ENCODE data around the gene FAM124B. TPM values are rescaled to one million over a fixed set of nuclear protein-coding genes. Genes with fewer than 3 reads are reported as not detected.
"Not testable (repeated sequence)": the region's sequence is repeated elsewhere in the genome, so short reads cannot be mapped to it uniquely, and the experiment has no call there.

Gene FAM124B
- total and polyA plus RNA-seq, 2 donors, result 1.4 to 2.0 TPM

GRCh38 chr2:224393157-224393872, 8.6 kb downstream of the FAM124B start:
- H3K4me1 ChIP-seq (ENCODE audit: control insufficient read depth in 2 of 2, insufficient read depth in 2 of 2, low read length in 2 of 2), result no peaks in the 10 kb centered on the region
- H3K36me3 ChIP-seq (ENCODE audit: control insufficient read depth in 2 of 2, insufficient read depth in 2 of 2, low read length in 1 of 2), result no peaks in the 10 kb centered on the region
- no peaks in the 10 kb centered on the region for H3K9me3 ChIP-seq (ENCODE audit: control insufficient read depth in 2 of 2, insufficient read depth in 1 of 2, low read length in 1 of 2)
- WGBS, result 98% methylated on average over 3 of the region's 3 CpGs
- no peak for DNase-seq (ENCODE audit: low read depth in 6 of 9, low spot score in 9 of 9)
- H3K27me3 ChIP-seq (ENCODE audit: control insufficient read depth in 2 of 2, insufficient read depth in 1 of 2, low read length in 1 of 2), result no peaks in the 10 kb centered on the region
- no peak overlapping the region for H3K4me3 ChIP-seq (ENCODE audit: low read length in 2 of 2)
- H3K27ac ChIP-seq (ENCODE audit: low read depth in 1 of 2, low read length in 1 of 2), result no peak overlapping the region

GRCh38 chr2:224392545-224392944, 9.4 kb downstream of the FAM124B start:
- Histone ChIP-seq H3K27ac (ENCODE audit: low read depth in 1 of 2, low read length in 1 of 2) (no peak overlapping the region), H3K4me1 (ENCODE audit: control insufficient read depth in 2 of 2, insufficient read depth in 2 of 2, low read length in 2 of 2) (no peaks in the 10 kb centered on the region), H3K4me3 (ENCODE audit: low read length in 2 of 2) (no peak overlapping the region), H3K36me3 (ENCODE audit: control insufficient read depth in 2 of 2, insufficient read depth in 2 of 2, low read length in 1 of 2) (no peaks in the 10 kb centered on the region), H3K27me3 (ENCODE audit: control insufficient read depth in 2 of 2, insufficient read depth in 1 of 2, low read length in 1 of 2) (no peaks in the 10 kb centered on the region), H3K9me3 (ENCODE audit: control insufficient read depth in 2 of 2, insufficient read depth in 1 of 2, low read length in 1 of 2) (no peaks in the 10 kb centered on the region)
- 73% methylated on average over 4 of the region's 4 CpGs for WGBS
- no peak for DNase-seq (ENCODE audit: low read depth in 6 of 9, low spot score in 9 of 9)

GRCh38 chr2:224389317-224389716, 12.6 kb downstream of the FAM124B start:
- Histone ChIP-seq H3K27me3 (ENCODE audit: control insufficient read depth in 2 of 2, insufficient read depth in 1 of 2, low read length in 1 of 2) (no peaks in the 10 kb centered on the region), H3K4me1 (ENCODE audit: control insufficient read depth in 2 of 2, insufficient read depth in 2 of 2, low read length in 2 of 2) (no peaks in the 10 kb centered on the region), H3K9me3 (ENCODE audit: control insufficient read depth in 2 of 2, insufficient read depth in 1 of 2, low read length in 1 of 2) (no peaks in the 10 kb centered on the region), H3K4me3 (ENCODE audit: low read length in 2 of 2) (no peak overlapping the region), H3K36me3 (ENCODE audit: control insufficient read depth in 2 of 2, insufficient read depth in 2 of 2, low read length in 1 of 2) (no peaks in the 10 kb centered on the region), H3K27ac (ENCODE audit: low read depth in 1 of 2, low read length in 1 of 2) (no peak overlapping the region)
- 95% methylated on average over 5 of the region's 5 CpGs for WGBS
- DNase-seq (ENCODE audit: low read depth in 6 of 9, low spot score in 9 of 9), result no peak

- Histone ChIP-seq H3K36me3 (ENCODE audit: control insufficient read depth in 2 of 2, insufficient read depth in 2 of 2, low read length in 1 of 2) (no peaks in the 10 kb centered on the region), H3K27ac (ENCODE audit: low read depth in 1 of 2, low read length in 1 of 2) (no peak overlapping the region), H3K4me1 (ENCODE audit: control insufficient read depth in 2 of 2, insufficient read depth in 2 of 2, low read length in 2 of 2) (no peaks in the 10 kb centered on the region), H3K9me3 (ENCODE audit: control insufficient read depth in 2 of 2, insufficient read depth in 1 of 2, low read length in 1 of 2) (no peaks in the 10 kb centered on the region), H3K4me3 (ENCODE audit: low read length in 2 of 2) (no peak overlapping the region), H3K27me3 (ENCODE audit: control insufficient read depth in 2 of 2, insufficient read depth in 1 of 2, low read length in 1 of 2) (no peaks in the 10 kb centered on the region)
- 98% methylated on average over 2 of the region's 2 CpGs for WGBS
- DNase-seq (ENCODE audit: low read depth in 6 of 9, low spot score in 9 of 9), result no peak
Observed at GRCh38 chr2:224386876-224387275, 15.0 kb downstream of the FAM124B start.

GRCh38 chr2:224382973-224383555, 18.8 kb downstream of the FAM124B start:
- WGBS, result 97% methylated on average over 9 of the region's 9 CpGs
- no peak for DNase-seq (ENCODE audit: low read depth in 6 of 9, low spot score in 9 of 9)
- H3K9me3 ChIP-seq (ENCODE audit: control insufficient read depth in 2 of 2, insufficient read depth in 1 of 2, low read length in 1 of 2), result no peaks in the 10 kb centered on the region
- no peaks in the 10 kb centered on the region for H3K27me3 ChIP-seq (ENCODE audit: control insufficient read depth in 2 of 2, insufficient read depth in 1 of 2, low read length in 1 of 2)
- no peaks in the 10 kb centered on the region for H3K4me1 ChIP-seq (ENCODE audit: control insufficient read depth in 2 of 2, insufficient read depth in 2 of 2, low read length in 2 of 2)
- no peak overlapping the region for H3K27ac ChIP-seq (ENCODE audit: low read depth in 1 of 2, low read length in 1 of 2)
- no peaks in the 10 kb centered on the region for H3K36me3 ChIP-seq (ENCODE audit: control insufficient read depth in 2 of 2, insufficient read depth in 2 of 2, low read length in 1 of 2)
- no peak overlapping the region for H3K4me3 ChIP-seq (ENCODE audit: low read length in 2 of 2)

GRCh38 chr2:224382280-224382647, 19.6 kb downstream of the FAM124B start:
- not testable (repeated sequence) for DNase-seq (ENCODE audit: low read depth in 6 of 9, low spot score in 9 of 9); H3K4me1 ChIP-seq (ENCODE audit: control insufficient read depth in 2 of 2, insufficient read depth in 2 of 2, low read length in 2 of 2)
- 96% methylated on average over 2 of the region's 2 CpGs for WGBS

GRCh38 chr2:224381521-224382279, 20.2 kb downstream of the FAM124B start:
- WGBS, result 96% methylated on average over 6 of the region's 6 CpGs
- Histone ChIP-seq H3K4me3 (ENCODE audit: low read length in 2 of 2) (no peak overlapping the region), H3K27ac (ENCODE audit: low read depth in 1 of 2, low read length in 1 of 2) (no peak overlapping the region), H3K27me3 (ENCODE audit: control insufficient read depth in 2 of 2, insufficient read depth in 1 of 2, low read length in 1 of 2) (no peaks in the 10 kb centered on the region), H3K4me1 (ENCODE audit: control insufficient read depth in 2 of 2, insufficient read depth in 2 of 2, low read length in 2 of 2) (no peaks in the 10 kb centered on the region), H3K9me3 (ENCODE audit: control insufficient read depth in 2 of 2, insufficient read depth in 1 of 2, low read length in 1 of 2) (no peaks in the 10 kb centered on the region), H3K36me3 (ENCODE audit: control insufficient read depth in 2 of 2, insufficient read depth in 2 of 2, low read length in 1 of 2) (no peaks in the 10 kb centered on the region)
- no peak for DNase-seq (ENCODE audit: low read depth in 6 of 9, low spot score in 9 of 9)

More at GRCh38 chr2:224382280-224382647, 19.6 kb downstream of the FAM124B start:
- not testable (repeated sequence) for H3K27ac ChIP-seq (ENCODE audit: low read depth in 1 of 2, low read length in 1 of 2); H3K9me3 ChIP-seq (ENCODE audit: control insufficient read depth in 2 of 2, insufficient read depth in 1 of 2, low read length in 1 of 2); H3K27me3 ChIP-seq (ENCODE audit: control insufficient read depth in 2 of 2, insufficient read depth in 1 of 2, low read length in 1 of 2); H3K4me3 ChIP-seq (ENCODE audit: low read length in 2 of 2); H3K36me3 ChIP-seq (ENCODE audit: control insufficient read depth in 2 of 2, insufficient read depth in 2 of 2, low read length in 1 of 2)

- Histone ChIP-seq H3K9me3 (ENCODE audit: control insufficient read depth in 2 of 2, insufficient read depth in 1 of 2, low read length in 1 of 2) (no peaks in the 10 kb centered on the region), H3K27ac (ENCODE audit: low read depth in 1 of 2, low read length in 1 of 2) (no peak overlapping the region), H3K4me3 (ENCODE audit: low read length in 2 of 2) (no peak overlapping the region), H3K27me3 (ENCODE audit: control insufficient read depth in 2 of 2, insufficient read depth in 1 of 2, low read length in 1 of 2) (no peaks in the 10 kb centered on the region), H3K4me1 (ENCODE audit: control insufficient read depth in 2 of 2, insufficient read depth in 2 of 2, low read length in 2 of 2) (no peaks in the 10 kb centered on the region), H3K36me3 (ENCODE audit: control insufficient read depth in 2 of 2, insufficient read depth in 2 of 2, low read length in 1 of 2) (no peaks in the 10 kb centered on the region)
- no peak for DNase-seq (ENCODE audit: low read depth in 6 of 9, low spot score in 9 of 9)
- WGBS, result 84% methylated on average over 1 of the region's 1 CpG
Observed at GRCh38 chr2:224379986-224380385, 21.9 kb downstream of the FAM124B start.

- no peaks in the 10 kb centered on the region for H3K36me3 ChIP-seq (ENCODE audit: control insufficient read depth in 2 of 2, insufficient read depth in 2 of 2, low read length in 1 of 2)
- H3K27me3 ChIP-seq (ENCODE audit: control insufficient read depth in 2 of 2, insufficient read depth in 1 of 2, low read length in 1 of 2), result no peaks in the 10 kb centered on the region
- no peak for DNase-seq (ENCODE audit: low read depth in 6 of 9, low spot score in 9 of 9)
- H3K27ac ChIP-seq (ENCODE audit: low read depth in 1 of 2, low read length in 1 of 2), result no peak overlapping the region
- WGBS, result 95% methylated on average over 4 of the region's 4 CpGs
- H3K9me3 ChIP-seq (ENCODE audit: control insufficient read depth in 2 of 2, insufficient read depth in 1 of 2, low read length in 1 of 2), result no peaks in the 10 kb centered on the region
- no peak overlapping the region for H3K4me3 ChIP-seq (ENCODE audit: low read length in 2 of 2)
- H3K4me1 ChIP-seq (ENCODE audit: control insufficient read depth in 2 of 2, insufficient read depth in 2 of 2, low read length in 2 of 2), result no peaks in the 10 kb centered on the region
Observed at GRCh38 chr2:224379172-224379571, 22.7 kb downstream of the FAM124B start.

All from thymus (tissue), 11 donors.